ENCODE data around the gene FLNA.

Gene FLNA

DNA sequence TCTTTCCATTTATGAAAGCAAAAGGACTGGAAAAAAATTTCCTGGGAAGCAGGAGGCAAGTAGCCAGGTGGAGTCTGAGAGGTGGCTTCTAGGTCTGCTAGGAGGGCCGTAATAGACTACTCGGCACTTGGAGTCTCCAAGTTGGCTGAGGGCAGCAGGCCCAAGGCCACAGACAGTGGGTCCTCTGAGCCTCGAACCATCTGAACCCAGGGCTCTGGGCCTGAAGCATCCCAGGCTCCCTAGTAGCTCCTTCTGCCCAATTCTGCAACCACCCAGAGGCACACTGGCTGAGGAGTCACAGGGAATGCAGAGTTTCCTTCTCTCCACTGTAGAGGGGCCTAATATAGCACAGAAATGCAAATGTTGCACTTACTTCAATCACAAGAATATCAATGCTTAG lies 59.0 kb downstream of the FLNA start:
- Histone ChIP-seq H2AFZ (ENCODE audit: low read length) (no peak overlapping the region), H3K27me3 (replicated peaks; ENCODE audit: insufficient read depth, low read length) (no peaks in the 10 kb centered on the region)

DNA sequence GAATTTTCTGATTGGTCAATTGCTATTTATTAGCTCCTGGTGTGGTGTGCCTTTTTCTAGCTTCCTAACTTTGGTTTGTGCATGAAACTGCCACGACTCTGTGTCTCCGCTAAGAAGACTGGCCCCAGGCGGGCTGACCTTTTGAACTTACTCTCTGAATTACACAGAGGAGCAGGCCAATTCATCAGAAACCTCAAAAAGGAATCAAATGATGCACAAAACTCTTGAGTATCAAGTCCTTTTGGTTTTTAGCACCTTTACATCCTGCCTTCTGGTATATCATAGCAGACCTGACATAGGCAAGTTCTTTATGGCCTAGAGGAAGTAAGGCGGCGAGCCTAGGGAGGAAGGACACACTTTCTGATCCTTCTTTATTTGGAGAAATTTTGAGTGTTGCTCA lies 61.3 kb downstream of the FLNA start:
- DNase-seq: no peak
- H3K27me3 ChIP-seq (replicated peaks; ENCODE audit: insufficient read depth, low read length): no peaks in the 10 kb centered on the region
- no peaks in the 10 kb centered on the region for H3K9me3 ChIP-seq (replicated peaks; ENCODE audit: insufficient read depth, low read length)
- no peaks in the 10 kb centered on the region for H4K20me1 ChIP-seq (ENCODE audit: insufficient read depth, low read length)
- no peak overlapping the region for H3K27ac ChIP-seq (ENCODE audit: low read length)
- TF ChIP-seq, protein P1, sequence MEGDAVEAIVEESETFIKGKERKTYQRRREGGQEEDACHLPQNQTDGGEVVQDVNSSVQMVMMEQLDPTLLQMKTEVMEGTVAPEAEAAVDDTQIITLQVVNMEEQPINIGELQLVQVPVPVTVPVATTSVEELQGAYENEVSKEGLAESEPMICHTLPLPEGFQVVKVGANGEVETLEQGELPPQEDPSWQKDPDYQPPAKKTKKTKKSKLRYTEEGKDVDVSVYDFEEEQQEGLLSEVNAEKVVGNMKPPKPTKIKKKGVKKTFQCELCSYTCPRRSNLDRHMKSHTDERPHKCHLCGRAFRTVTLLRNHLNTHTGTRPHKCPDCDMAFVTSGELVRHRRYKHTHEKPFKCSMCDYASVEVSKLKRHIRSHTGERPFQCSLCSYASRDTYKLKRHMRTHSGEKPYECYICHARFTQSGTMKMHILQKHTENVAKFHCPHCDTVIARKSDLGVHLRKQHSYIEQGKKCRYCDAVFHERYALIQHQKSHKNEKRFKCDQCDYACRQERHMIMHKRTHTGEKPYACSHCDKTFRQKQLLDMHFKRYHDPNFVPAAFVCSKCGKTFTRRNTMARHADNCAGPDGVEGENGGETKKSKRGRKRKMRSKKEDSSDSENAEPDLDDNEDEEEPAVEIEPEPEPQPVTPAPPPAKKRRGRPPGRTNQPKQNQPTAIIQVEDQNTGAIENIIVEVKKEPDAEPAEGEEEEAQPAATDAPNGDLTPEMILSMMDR (IDR thresholded peaks at IDR 0.05; ENCODE audit: low read length): no peak
- TF ChIP-seq EZH2 (optimal IDR thresholded peaks at IDR 0.05; ENCODE audit: low read depth, low read length) (no peak), EZH2phosphoT487 (IDR thresholded peaks at IDR 0.05; ENCODE audit: low read length) (no peak)
- H3K79me2 ChIP-seq (ENCODE audit: low read length): no peaks in the 10 kb centered on the region
- no peaks in the 10 kb centered on the region for H3K36me3 ChIP-seq (replicated peaks; ENCODE audit: insufficient read depth, low read length)
- H3K4me1 ChIP-seq (ENCODE audit: low read length): peaks cover 4% of the 10 kb centered on the region; the same call in 1 of the 2 replicates
- no peak overlapping the region for H3K4me2 ChIP-seq (ENCODE audit: low read depth, low read length)
- H3K4me3 ChIP-seq (ENCODE audit: low read length): no peak overlapping the region
- no peak overlapping the region for H2AFZ ChIP-seq (ENCODE audit: low read length)
- H3K9ac ChIP-seq (ENCODE audit: low read length): no peak overlapping the region
- no peaks in the 10 kb centered on the region for H3K9me2 ChIP-seq (replicated peaks; ENCODE audit: insufficient read depth, low read length)
- H3F3A ChIP-seq (ENCODE audit: insufficient read depth, low read length): no peaks in the 10 kb centered on the region

More for the DNA sequence above, 59.0 kb downstream of the FLNA start:
- no peaks in the 10 kb centered on the region for H3K9me2 ChIP-seq (replicated peaks; ENCODE audit: insufficient read depth, low read length)
- H3F3A ChIP-seq (ENCODE audit: insufficient read depth, low read length): no peaks in the 10 kb centered on the region
- TF ChIP-seq, protein P1 (IDR thresholded peaks at IDR 0.05; ENCODE audit: low read length): no peak
- TF ChIP-seq EZH2 (optimal IDR thresholded peaks at IDR 0.05; ENCODE audit: low read depth, low read length) (no peak), EZH2phosphoT487 (IDR thresholded peaks at IDR 0.05; ENCODE audit: low read length) (no peak)
- H3K9ac ChIP-seq (ENCODE audit: low read length): no peak overlapping the region
- peaks cover 8% of the 10 kb centered on the region for H3K4me1 ChIP-seq (ENCODE audit: low read length)
- H3K36me3 ChIP-seq (replicated peaks; ENCODE audit: insufficient read depth, low read length): no peaks in the 10 kb centered on the region
- H4K20me1 ChIP-seq (ENCODE audit: insufficient read depth, low read length): no peaks in the 10 kb centered on the region
- DNase-seq: no peak
- H3K9me3 ChIP-seq (replicated peaks; ENCODE audit: insufficient read depth, low read length): no peaks in the 10 kb centered on the region
- H3K4me3 ChIP-seq (ENCODE audit: low read length): no peak overlapping the region
- no peak overlapping the region for H3K4me2 ChIP-seq (ENCODE audit: low read depth, low read length)
- H3K79me2 ChIP-seq (ENCODE audit: low read length): no peaks in the 10 kb centered on the region
- no peak overlapping the region for H3K27ac ChIP-seq (ENCODE audit: low read length)

DNA sequence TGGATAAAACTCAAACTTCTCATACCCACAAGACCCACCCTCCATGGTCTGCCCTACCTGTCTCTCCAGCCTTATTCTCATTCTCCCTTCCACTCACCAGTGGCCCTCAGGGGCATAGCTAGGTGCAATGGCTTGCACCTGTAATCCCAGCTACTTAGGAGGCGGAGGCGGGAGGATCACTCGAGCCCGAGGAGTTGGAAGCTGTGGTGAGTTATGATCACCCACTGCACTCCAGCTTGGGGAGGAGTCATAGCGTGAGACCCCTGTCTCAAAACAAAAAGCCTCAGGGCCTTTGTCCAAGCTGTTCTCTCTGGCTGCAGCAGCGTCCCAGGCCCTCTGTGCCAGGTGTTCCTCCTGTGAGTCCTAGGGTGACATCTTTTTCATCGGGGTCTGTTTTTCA lies 62.3 kb downstream of the FLNA start:
- TF ChIP-seq, protein P1 (IDR thresholded peaks at IDR 0.05; ENCODE audit: low read length): no peak
- TF ChIP-seq EZH2 (optimal IDR thresholded peaks at IDR 0.05; ENCODE audit: low read depth, low read length) (no peak), EZH2phosphoT487 (IDR thresholded peaks at IDR 0.05; ENCODE audit: low read length) (no peak)
- no peak for DNase-seq
- Histone ChIP-seq H3K4me3 (ENCODE audit: low read length) (no peak overlapping the region), H3K27me3 (replicated peaks; ENCODE audit: insufficient read depth, low read length) (no peaks in the 10 kb centered on the region), H2AFZ (ENCODE audit: low read length) (no peak overlapping the region), H3K27ac (ENCODE audit: low read length) (no peak overlapping the region), H3K9ac (ENCODE audit: low read length) (no peak overlapping the region), H4K20me1 (ENCODE audit: insufficient read depth, low read length) (no peaks in the 10 kb centered on the region), H3K4me2 (ENCODE audit: low read depth, low read length) (no peak overlapping the region), H3K4me1 (ENCODE audit: low read length) (peaks cover 5% of the 10 kb centered on the region; the same call in 1 of the 2 replicates), H3K79me2 (ENCODE audit: low read length) (no peaks in the 10 kb centered on the region), H3F3A (ENCODE audit: insufficient read depth, low read length) (no peaks in the 10 kb centered on the region), H3K9me2 (replicated peaks; ENCODE audit: insufficient read depth, low read length) (no peaks in the 10 kb centered on the region), H3K36me3 (replicated peaks; ENCODE audit: insufficient read depth, low read length) (no peaks in the 10 kb centered on the region), H3K9me3 (replicated peaks; ENCODE audit: insufficient read depth, low read length) (no peaks in the 10 kb centered on the region)
